Trophoblast cell (in vitro differentiated cells and primary cell): Measurements from ENCODE around the gene RAB15.

Experiments
- DNase-seq, 2 donors: peaks; one replicate each; pipeline ENCODE4 v3.0.0-alpha.2; 2016
- H2AFZ ChIP-seq: 2 replicates; pipeline ENCODE4 v1.6.1; 2013; ENCODE audit warnings: low read length, moderate library complexity, mild to moderate bottlenecking; ENCODE audit not compliant: insufficient read depth, poor library complexity
- H2AK5ac ChIP-seq: 2 replicates; pipeline ENCODE4 v1.6.1; 2013; ENCODE audit warnings: mild to moderate bottlenecking, low read length
- H2BK120ac ChIP-seq: 2 replicates; pipeline ENCODE4 v1.6.1; 2013; ENCODE audit warnings: low read length, mild to moderate bottlenecking, moderate library complexity; ENCODE audit not compliant: insufficient read depth, poor library complexity
- H2BK12ac ChIP-seq: 2 replicates; pipeline ENCODE4 v1.6.1; 2013; ENCODE audit warnings: mild to moderate bottlenecking, low read length, moderate library complexity
- H2BK5ac ChIP-seq: 2 replicates; pipeline ENCODE4 v1.6.1; 2013; ENCODE audit warnings: low read length, low read depth, moderate library complexity, mild to moderate bottlenecking; ENCODE audit not compliant: poor library complexity
- H3K14ac ChIP-seq: 2 replicates; pipeline ENCODE4 v1.6.1; 2013; ENCODE audit warnings: mild to moderate bottlenecking, low read length
- H3K18ac ChIP-seq: 2 replicates; pipeline ENCODE4 v1.6.1; 2013; ENCODE audit warnings: mild to moderate bottlenecking, low read length
- H3K23ac ChIP-seq: 2 replicates; pipeline ENCODE4 v1.6.1; 2013; ENCODE audit warnings: low read length
- H3K27ac ChIP-seq: 2 replicates; pipeline ENCODE4 v1.5.1; 2013; ENCODE audit warnings: low read depth, mild to moderate bottlenecking, inconsistent platforms, low read length, moderate library complexity
- H3K27me3 ChIP-seq: 2 replicates; pipeline ENCODE4 v1.6.1; 2013; ENCODE audit warnings: inconsistent platforms, mild to moderate bottlenecking, low read length, moderate library complexity; ENCODE audit not compliant: insufficient read depth
- H3K36me3 ChIP-seq, 2 experiments: 1 replicate in 1 of 2; 2 replicates in 1 of 2; pipeline ENCODE4 v1.6.1; 2013; ENCODE audit warnings: low read length in 2 of 2, mild to moderate bottlenecking in 2 of 2, moderate library complexity in 1 of 2; ENCODE audit not compliant: insufficient read depth in 2 of 2, control insufficient read depth in 1 of 2
- H3K4ac ChIP-seq: 2 replicates; pipeline ENCODE4 v1.6.1; 2013; ENCODE audit warnings: low read depth, mild to moderate bottlenecking, low read length, moderate library complexity
- H3K4me1 ChIP-seq, 2 experiments: 1 replicate in 1 of 2; 2 replicates in 1 of 2; pipeline ENCODE4 v1.6.1; 2013; ENCODE audit warnings: low read length in 2 of 2, mild to moderate bottlenecking in 2 of 2, moderate library complexity in 1 of 2; ENCODE audit not compliant: insufficient read depth in 2 of 2, control insufficient read depth in 1 of 2
- H3K4me2 ChIP-seq: 2 replicates; pipeline ENCODE4 v1.6.1; 2013; ENCODE audit warnings: inconsistent platforms, mild to moderate bottlenecking, low read length, moderate library complexity
- H3K4me3 ChIP-seq: 2 replicates; pipeline ENCODE4 v1.5.1; 2013; ENCODE audit warnings: mild to moderate bottlenecking, low read depth, low read length, inconsistent platforms
- H3K79me1 ChIP-seq: one replicate; pipeline ENCODE4 v1.6.1; 2013; ENCODE audit warnings: low read length
- H3K79me2 ChIP-seq: 2 replicates; pipeline ENCODE4 v1.6.1; 2013; ENCODE audit warnings: low read length, mild to moderate bottlenecking; ENCODE audit not compliant: control insufficient read depth, insufficient read depth, poor library complexity
- H3K9ac ChIP-seq: 2 replicates; pipeline ENCODE4 v1.6.1; 2013; ENCODE audit warnings: mild to moderate bottlenecking, low read length
- H3K9me3 ChIP-seq: 2 replicates; pipeline ENCODE4 v1.6.1; 2013; ENCODE audit warnings: low read depth, mild to moderate bottlenecking, control low read depth, inconsistent platforms, low read length; ENCODE audit not compliant: insufficient read depth
- H4K12ac ChIP-seq: 2 replicates; pipeline ENCODE4 v1.6.1; 2013; ENCODE audit warnings: low read depth, mild to moderate bottlenecking, low read length, moderate library complexity
- H4K8ac ChIP-seq: 2 replicates; pipeline ENCODE4 v1.6.1; 2013; ENCODE audit warnings: low read depth, mild to moderate bottlenecking, low read length, moderate library complexity
- H4K91ac ChIP-seq: one replicate; pipeline ENCODE4 v1.6.1; 2013; ENCODE audit warnings: low read depth, mild to moderate bottlenecking, low read length, moderate library complexity
- WGBS: extraction: QIAGEN DNeasy Blood & Tissue Kit; methylation state at CpG from one replicate; pipeline ENCODE4 v1.1.7; 2013; ENCODE audit warnings: missing lambda C conversion rate; ENCODE audit not compliant: insufficient read length, insufficient coverage; ENCODE audit errors: extremely low coverage; 5-methylcytosine and 5-hydroxymethylcytosine counted together

Gene RAB15

DNA sequence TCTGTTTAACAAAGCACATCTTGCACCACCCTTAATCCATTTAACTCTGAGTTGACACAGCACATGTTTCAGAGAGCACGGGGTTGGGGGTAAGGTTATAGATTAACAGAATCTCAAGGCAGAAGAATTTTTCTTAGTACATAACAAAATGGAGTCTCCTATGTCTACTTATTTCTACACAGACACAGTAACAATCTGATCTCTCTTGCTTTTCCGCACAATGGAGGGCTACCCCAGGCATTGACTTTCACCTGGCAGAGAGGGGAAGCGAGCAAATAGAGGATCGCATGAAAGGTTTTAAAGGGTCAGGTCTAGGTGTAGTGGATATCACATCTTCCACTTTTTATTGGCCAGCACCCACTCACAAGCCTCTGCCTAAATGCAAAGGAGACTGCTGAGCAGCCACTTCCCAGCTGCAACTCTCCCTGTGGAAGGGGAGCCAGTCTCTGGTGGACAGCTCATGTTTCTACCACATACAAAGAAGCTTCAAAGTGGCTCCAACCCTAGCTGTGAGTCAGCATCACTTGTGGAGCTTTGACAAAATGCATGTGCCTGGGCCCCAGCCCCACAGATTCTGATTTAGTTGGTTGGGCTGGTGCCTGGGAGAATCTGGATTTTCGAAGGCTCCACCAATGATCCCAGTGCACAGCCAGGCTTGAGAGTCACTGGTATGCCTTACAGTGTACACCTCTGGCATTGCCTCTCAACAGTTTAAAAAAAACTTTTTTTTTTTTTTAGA, 7.4 kb upstream of the RAB15 start:
- Histone ChIP-seq H4K12ac (no peak overlapping the region), H4K8ac (no peak overlapping the region), H3K79me2 (no peaks in the 10 kb centered on the region), H3K4me2 (no peak overlapping the region), H3K9ac (no peak overlapping the region), H4K91ac (no peak overlapping the region), H3K4me3 (no peak overlapping the region), H2BK120ac (no peak overlapping the region), H3K14ac (no peak overlapping the region), H2BK12ac (no peak overlapping the region), H3K23ac (no peak overlapping the region), H3K4ac (no peak overlapping the region), H2AK5ac (no peak overlapping the region), H3K4me1 (peaks cover 0 to 4% of the 10 kb centered on the region in 2 experiments), H3K27ac (no peak overlapping the region), H3K18ac (no peak overlapping the region), H3K27me3 (no peaks in the 10 kb centered on the region), H2BK5ac (no peak overlapping the region), H3K9me3 (no peaks in the 10 kb centered on the region), H3K36me3 (no peaks in the 10 kb centered on the region), H2AFZ (no peak overlapping the region), H3K79me1 (no peaks in the 10 kb centered on the region)
- no peak for DNase-seq
- WGBS, result no CpG with 5 or more reads among the region's 5 CpGs

DNA sequence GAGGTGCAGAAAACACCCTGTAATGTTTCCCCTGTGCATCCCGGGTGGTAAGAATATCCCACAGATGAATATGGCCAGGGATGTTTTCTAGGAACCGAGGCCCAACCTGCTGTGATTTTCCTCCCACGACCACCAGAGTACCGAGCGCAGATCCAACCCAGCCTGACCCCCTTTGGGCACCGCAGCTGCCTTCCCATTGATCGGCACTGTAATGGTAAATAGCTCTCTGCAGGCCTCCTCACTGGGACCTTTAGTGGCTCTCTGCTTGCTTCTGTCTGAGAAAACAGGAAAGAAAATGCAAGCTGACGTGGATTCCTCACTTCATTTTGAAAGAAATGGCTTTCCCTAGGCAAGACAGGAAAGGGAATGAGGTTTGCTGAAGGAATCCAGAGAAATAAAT, 2.4 kb upstream of the RAB15 start:
- no peak for DNase-seq
- no peak overlapping the region for H3K14ac ChIP-seq
- H4K8ac ChIP-seq, result no peak overlapping the region
- H3K27ac ChIP-seq, result no peak overlapping the region
- H2BK5ac ChIP-seq, result no peak overlapping the region
- H3K18ac ChIP-seq, result no peak overlapping the region
- H2AK5ac ChIP-seq, result no peak overlapping the region
- no peak overlapping the region for H3K9ac ChIP-seq
- no peak overlapping the region for H4K91ac ChIP-seq
- H2BK120ac ChIP-seq, result no peak overlapping the region
- no peak overlapping the region for H3K4ac ChIP-seq
- no peak overlapping the region for H2AFZ ChIP-seq
- no peaks in the 10 kb centered on the region for H3K36me3 ChIP-seq
- no peak overlapping the region for H3K4me2 ChIP-seq
- H2BK12ac ChIP-seq, result no peak overlapping the region
- no peak overlapping the region for H3K4me3 ChIP-seq
- peaks cover 12 to 14% of the 10 kb centered on the region in 2 experiments for H3K4me1 ChIP-seq
- peaks cover 3% of the 10 kb centered on the region for H3K79me2 ChIP-seq
- no peaks in the 10 kb centered on the region for H3K9me3 ChIP-seq
- WGBS, result no CpG with 5 or more reads among the region's 8 CpGs
- H4K12ac ChIP-seq, result no peak overlapping the region
- no peak overlapping the region for H3K23ac ChIP-seq
- H3K79me1 ChIP-seq, result peaks cover 10% of the 10 kb centered on the region
- H3K27me3 ChIP-seq, result no peaks in the 10 kb centered on the region

DNA sequence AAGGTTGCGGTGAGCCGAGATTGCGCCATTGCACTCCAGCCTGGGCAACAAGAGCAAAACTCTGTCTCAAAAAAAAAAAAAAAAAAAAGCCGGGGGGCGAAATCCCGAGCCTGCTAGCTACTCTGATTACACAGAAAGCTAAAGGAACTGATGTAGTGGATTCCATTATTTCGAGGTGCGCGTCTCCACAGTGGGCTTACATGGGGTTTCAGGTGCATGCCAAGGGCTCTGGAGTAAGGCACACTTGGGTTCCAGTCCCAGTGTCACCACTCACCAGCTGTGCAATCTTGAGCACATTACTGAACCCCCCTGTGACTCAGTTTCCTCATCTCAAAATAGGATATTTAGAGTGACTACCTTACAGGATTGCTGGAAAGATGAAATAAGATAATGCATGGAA, 1.7 kb upstream of the RAB15 start:
- WGBS, result no CpG with 5 or more reads among the region's 9 CpGs
- no peak overlapping the region for H3K4me3 ChIP-seq
- no peak overlapping the region for H3K18ac ChIP-seq
- no peak overlapping the region for H2BK12ac ChIP-seq
- no peaks in the 10 kb centered on the region for H3K9me3 ChIP-seq
- H3K27me3 ChIP-seq, result no peaks in the 10 kb centered on the region
- no peak overlapping the region for H4K8ac ChIP-seq
- H2AK5ac ChIP-seq, result no peak overlapping the region
- H2BK120ac ChIP-seq, result no peak overlapping the region
- peaks cover 3% of the 10 kb centered on the region for H3K79me2 ChIP-seq
- no peak overlapping the region for H2BK5ac ChIP-seq
- no peak overlapping the region for H4K12ac ChIP-seq
- H3K36me3 ChIP-seq, result no peaks in the 10 kb centered on the region
- DNase-seq, result no peak
- no peak overlapping the region for H2AFZ ChIP-seq
- H3K4ac ChIP-seq, result no peak overlapping the region
- peaks cover 11 to 14% of the 10 kb centered on the region in 2 experiments for H3K4me1 ChIP-seq
- no peak overlapping the region for H3K23ac ChIP-seq
- H3K14ac ChIP-seq, result no peak overlapping the region
- no peak overlapping the region for H4K91ac ChIP-seq
- H3K9ac ChIP-seq, result no peak overlapping the region
- no peak overlapping the region for H3K27ac ChIP-seq
- H3K4me2 ChIP-seq, result no peak overlapping the region
- H3K79me1 ChIP-seq, result peaks cover 10% of the 10 kb centered on the region

DNA sequence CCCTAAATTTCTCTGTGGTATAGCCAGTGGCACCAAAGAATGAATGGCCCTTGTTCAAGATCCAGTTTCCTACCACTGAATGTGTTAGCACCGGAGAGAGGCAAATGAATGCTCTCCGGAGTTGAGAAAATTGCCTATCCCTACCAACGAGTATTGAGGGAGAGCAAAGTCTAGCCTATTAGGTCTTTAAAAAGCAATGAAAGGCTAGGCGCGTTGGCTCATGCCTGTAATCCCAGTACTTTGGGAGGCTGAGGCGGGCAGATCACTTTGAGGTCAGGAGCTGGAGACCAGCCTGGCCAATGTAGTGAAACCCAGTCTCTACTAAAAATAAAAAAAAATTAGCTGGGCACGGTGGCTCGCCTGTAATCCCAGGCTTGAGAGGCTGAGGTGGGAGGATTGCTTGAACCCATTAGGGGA, 898 bp upstream of the RAB15 start:
- H3K18ac ChIP-seq, result no peak overlapping the region
- H4K12ac ChIP-seq, result no peak overlapping the region
- H3K9ac ChIP-seq, result no peak overlapping the region
- H2BK5ac ChIP-seq, result no peak overlapping the region
- no peak overlapping the region for H2AFZ ChIP-seq
- no peak overlapping the region for H3K27ac ChIP-seq
- WGBS, result no CpG with 5 or more reads among the region's 8 CpGs
- DNase-seq, result no peak
- no peak overlapping the region for H4K91ac ChIP-seq
- no peak overlapping the region for H4K8ac ChIP-seq
- no peak overlapping the region for H3K4ac ChIP-seq
- H2AK5ac ChIP-seq, result no peak overlapping the region
- H3K14ac ChIP-seq, result no peak overlapping the region
- peaks cover 3% of the 10 kb centered on the region for H3K79me2 ChIP-seq
- H3K23ac ChIP-seq, result no peak overlapping the region
- peaks cover 10% of the 10 kb centered on the region for H3K79me1 ChIP-seq
- H3K9me3 ChIP-seq, result no peaks in the 10 kb centered on the region
- H2BK120ac ChIP-seq, result no peak overlapping the region
- no peak overlapping the region for H3K4me3 ChIP-seq
- no peak overlapping the region for H2BK12ac ChIP-seq
- peak overlapping the region; percentile 85 for H3K4me2 ChIP-seq
- no peaks in the 10 kb centered on the region for H3K27me3 ChIP-seq
- H3K4me1 ChIP-seq, result peaks cover 11 to 16% of the 10 kb centered on the region in 2 experiments
- no peaks in the 10 kb centered on the region for H3K36me3 ChIP-seq
